Epithelial cell of proximal tubule (primary cell): ENCODE measurements around the gene ORC4. TPM values are rescaled to one million over a fixed set of nuclear protein-coding genes. Genes with fewer than 3 reads are reported as not detected.
A peak's percentile ranks its signal among the peaks of the same experiment; 100 is the strongest.

Source experiments
- DNase-seq: peaks from one replicate; pipeline ENCODE4 v3.0.0-alpha.2; 2011; ENCODE audit warnings: low read depth
- H3K4me3 ChIP-seq: 2 replicates; pipeline ENCODE4 v1.5.1; 2011; ENCODE audit warnings: low read depth, mild to moderate bottlenecking, low read length
- CTCF ChIP-seq: conservative IDR thresholded peaks from 2 replicates; pipeline ENCODE4 v1.5.1; 2012; ENCODE audit warnings: low read depth, mild to moderate bottlenecking, low read length
- total RNA-seq: library from RNA; depleted of rRNA; stranded (reverse); fragments of >200 nt; gene quantifications from 2 replicates; pipeline ENCODE4 v1.2.3, GENCODE V29; 2015

The ORC4 gene
- total RNA-seq, 1 donor from 2014 or later = 39.8 TPM

- TF ChIP-seq CTCF = no peak
- no peak overlapping the region for H3K4me3 ChIP-seq
- DNase-seq = no peak
Observed at GRCh38 chr2:147923846-147924245, 96.7 kb downstream of the ORC4 start.

GRCh38 chr2:147917161-147917560, 103.4 kb downstream of the ORC4 start:
- peak; percentile 29 for DNase-seq
- no peak overlapping the region for H3K4me3 ChIP-seq
- no peak for TF ChIP-seq CTCF

GRCh38 chr2:147916723-147917122, 103.8 kb downstream of the ORC4 start:
- no peak for TF ChIP-seq CTCF
- no peak overlapping the region for H3K4me3 ChIP-seq
- no peak for DNase-seq

- no peak for DNase-seq
- no peak for TF ChIP-seq CTCF
- no peak overlapping the region for H3K4me3 ChIP-seq
Observed at GRCh38 chr2:147916067-147916466, 104.5 kb downstream of the ORC4 start.

GRCh38 chr2:147913701-147914480, 106.6 kb downstream of the ORC4 start:
- no peak overlapping the region for H3K4me3 ChIP-seq
- no peak for TF ChIP-seq CTCF
- no peak for DNase-seq

GRCh38 chr2:147910990-147911473, 109.5 kb downstream of the ORC4 start:
- no peak overlapping the region for H3K4me3 ChIP-seq
- DNase-seq = peak; percentile 25
- TF ChIP-seq CTCF = peak; percentile 76

GRCh38 chr2:147909178-147909577, 111.4 kb downstream of the ORC4 start:
- no peak for DNase-seq
- no peak for TF ChIP-seq CTCF
- H3K4me3 ChIP-seq = no peak overlapping the region
